Activated CD4-positive, alpha-beta T cell treated with anti-CD3 and anti-CD28 coated beads for 36 hours (primary cell): ENCODE results near the gene SRSF3. TPM values are rescaled to one million over a fixed set of nuclear protein-coding genes. Genes with fewer than 3 reads are reported as not detected.
"Not testable (repeated sequence)": the region's sequence is repeated elsewhere in the genome, so short reads cannot be mapped to it uniquely, and the experiment has no call there.

ENCODE experiments used
- ATAC-seq: fragments of 200-7000 bp; cut with Tn5 transposase; one replicate; pipeline ENCODE4 v1.10.0; 2021; ENCODE audit warnings: mild to moderate bottlenecking, moderate library complexity
- CTCF ChIA-PET: fragments of 350-600 bp; sonication (Branson Sonifier 250); formaldehyde crosslinking; loops from one replicate; lab custom pipeline; 2021; ENCODE audit warnings: antibody characterized with exemption; lab: Charles Lee
- POLR2A ChIA-PET: fragments of 350-600 bp; sonication (Branson Sonifier 250); formaldehyde crosslinking; loops from one replicate; lab custom pipeline; 2021; ENCODE audit warnings: antibody characterized with exemption, inconsistent platforms; lab: Charles Lee
- DNase-seq: peaks from one replicate; pipeline ENCODE4 v3.0.0-alpha.2; 2020
- H3K27ac Mint-ChIP-seq: one replicate; pipeline ENCODE4 v1.8.0; 2021; ENCODE audit warnings: mixed read lengths
- H3K27me3 Mint-ChIP-seq: one replicate; pipeline ENCODE4 v1.8.0; 2021; ENCODE audit warnings: mixed read lengths
- H3K36me3 Mint-ChIP-seq: one replicate; pipeline ENCODE4 v1.8.0; 2021; ENCODE audit warnings: low read depth, mixed read lengths
- H3K4me1 Mint-ChIP-seq: one replicate; pipeline ENCODE4 v1.8.0; 2021; ENCODE audit warnings: mixed read lengths
- H3K4me3 Mint-ChIP-seq: one replicate; pipeline ENCODE4 v1.8.0; 2021; ENCODE audit warnings: mild to moderate bottlenecking, moderate library complexity, mixed read lengths
- H3K9me3 Mint-ChIP-seq: one replicate; pipeline ENCODE4 v1.8.0; 2021; ENCODE audit warnings: low read depth, mixed read lengths
- intact Hi-C, 2 experiments: fragments of 100-400 bp; cut with DNase I in 1 of 2; cut with micrococcal nuclease in 1 of 2; formaldehyde crosslinking; loops; one replicate each; pipeline versions ENCODE4 v1.14.2 to v1.15.1; 2022 to 2024; cut with DNase I, micrococcal nuclease
- total RNA-seq, 2 experiments: library from RNA; stranded (reverse); gene quantifications; one replicate each; pipeline ENCODE4 v1.2.3, GENCODE V29; 2021

Gene SRSF3
- total RNA-seq, 2 experiments from 2014 or later, result 298 to 464 TPM

DNA sequence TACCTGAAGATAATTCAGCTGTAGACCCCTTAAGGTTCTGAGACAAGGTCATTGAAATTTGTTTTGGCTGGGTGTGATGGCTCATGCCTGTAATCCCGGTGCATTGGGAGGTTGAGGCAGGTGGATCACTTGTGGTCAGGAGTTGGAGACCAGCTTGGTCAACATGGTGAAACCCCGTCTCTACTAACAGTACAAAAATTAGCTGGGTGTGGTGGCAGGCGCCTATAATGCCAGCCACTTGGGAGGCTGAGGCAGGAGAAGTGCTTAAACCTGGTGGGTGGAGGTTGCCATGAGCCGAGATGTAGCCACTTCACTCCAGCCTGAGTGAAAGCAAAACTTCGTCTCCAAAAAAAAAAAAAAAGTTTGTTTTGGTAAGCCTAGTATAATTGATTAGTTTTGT is 11.0 kb downstream of the SRSF3 start:
- no peaks in the 10 kb centered on the region for H3K9me3 Mint-ChIP-seq
- peak overlapping the region; percentile 38 for H3K27ac Mint-ChIP-seq
- H3K27me3 Mint-ChIP-seq, result no peaks in the 10 kb centered on the region
- POLR2A ChIA-PET, result interaction anchor here (0.6 kb wide), 1 partner anchor 144 kb away, joined by 3 read pairs; no protein-coding TSS in a partner anchor
- H3K36me3 Mint-ChIP-seq, result peaks cover 91% of the 10 kb centered on the region
- ATAC-seq (no peak), DNase-seq (peak; percentile 24)
- peaks cover 80% of the 10 kb centered on the region for H3K4me1 Mint-ChIP-seq
- CTCF ChIA-PET, result interaction anchor here (2.3 to 2.7 kb wide), 2 partner anchors 10 to 154 kb away, joined by 9 to 11 read pairs; no protein-coding TSS in a partner anchor
- no peak overlapping the region for H3K4me3 Mint-ChIP-seq
- intact Hi-C loops, result no loop called here

DNA sequence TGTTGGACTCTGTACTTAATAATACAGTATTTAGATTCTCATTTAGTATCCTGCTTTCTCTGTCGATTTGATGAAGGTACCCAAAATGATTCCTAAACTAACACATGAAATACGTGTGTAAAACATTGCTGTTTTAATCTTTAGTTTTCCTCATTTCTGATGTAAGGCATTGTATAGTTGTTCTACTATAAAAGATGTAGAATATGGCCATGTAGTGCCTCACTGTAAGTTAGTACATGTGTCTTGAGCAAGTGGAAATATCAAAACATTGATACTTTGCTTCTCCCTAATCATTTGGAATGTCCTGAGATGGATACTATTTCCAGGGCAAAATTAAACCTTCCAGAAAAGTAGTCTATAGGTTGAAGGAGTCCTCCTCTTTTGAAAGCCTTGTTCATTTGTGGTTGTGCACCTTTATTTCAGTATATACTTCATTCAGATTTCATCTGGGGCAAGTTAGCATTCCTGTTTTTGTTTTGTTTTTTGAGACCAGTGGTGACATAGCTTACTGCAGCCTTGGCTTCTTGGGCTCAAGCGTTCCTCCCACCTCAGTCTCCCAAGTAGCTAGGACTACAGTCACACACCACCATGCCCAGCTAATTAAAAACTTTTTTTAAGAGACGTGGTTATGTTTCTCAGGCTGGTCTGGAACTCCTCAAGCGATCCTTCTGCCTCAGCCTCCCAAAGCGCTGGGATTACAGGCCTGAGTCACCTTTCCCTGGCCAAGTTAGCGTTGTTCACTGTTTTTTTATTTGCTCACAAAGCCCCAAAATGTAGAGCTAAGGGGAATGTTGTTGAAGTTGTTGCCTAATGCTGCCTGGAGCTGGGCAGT is 11.6 kb downstream of the SRSF3 start:
- CTCF ChIA-PET, result interaction anchor here (1.0 to 2.7 kb wide), 7 partner anchors 8 to 245 kb away, joined by 3 to 11 read pairs (median 4); partner anchors contain the start of gene RAB44
- POLR2A ChIA-PET, result interaction anchor here (0.6 to 4.2 kb wide), 2 partner anchors 7 to 144 kb away, joined by 3 to 38 read pairs; no protein-coding TSS in a partner anchor
- Mint-ChIP-seq H3K27me3 (no peaks in the 10 kb centered on the region), H3K4me1 (peaks cover 75% of the 10 kb centered on the region), H3K9me3 (no peaks in the 10 kb centered on the region), H3K27ac (peak overlapping the region; percentile 9), H3K36me3 (peaks cover 87% of the 10 kb centered on the region), H3K4me3 (no peak overlapping the region)
- no peak for DNase-seq
- intact Hi-C loops, result no loop called here
- no peak for ATAC-seq

DNA sequence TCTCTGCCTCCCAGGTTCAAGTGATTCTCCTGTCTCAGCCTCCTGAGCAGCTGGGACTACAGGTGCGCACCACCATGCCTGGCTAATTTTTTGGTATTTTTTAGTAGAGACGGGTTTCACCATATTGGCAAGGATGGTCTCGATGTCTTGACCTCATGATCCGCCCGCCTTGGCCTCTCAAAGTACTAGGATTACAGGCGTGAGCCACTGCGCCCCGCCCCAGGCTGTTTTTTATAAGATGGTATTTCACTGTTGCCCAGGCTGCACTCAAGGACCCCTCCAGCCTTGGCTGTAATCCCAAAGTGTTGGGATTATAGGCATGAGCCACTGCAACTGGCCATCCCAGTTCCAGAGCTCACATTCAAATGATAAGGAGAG is 13.1 kb downstream of the SRSF3 start:
- POLR2A ChIA-PET, result interaction anchor here (0.6 to 4.2 kb wide), 5 partner anchors 8 to 562 kb away, joined by 4 to 38 read pairs (median 4); no protein-coding TSS in a partner anchor
- H3K9me3 Mint-ChIP-seq, intact Hi-C loops, H3K27me3 Mint-ChIP-seq, H3K4me3 Mint-ChIP-seq, ATAC-seq, DNase-seq: not testable (repeated sequence)
- H3K4me1 Mint-ChIP-seq, result peaks cover 64% of the 10 kb centered on the region
- H3K36me3 Mint-ChIP-seq, result peaks cover 87% of the 10 kb centered on the region
- peak overlapping the region; percentile 72 for H3K27ac Mint-ChIP-seq
- CTCF ChIA-PET, result interaction anchor here (0.7 to 2.7 kb wide), 6 partner anchors 8 to 244 kb away, joined by 3 to 11 read pairs (median 5); no protein-coding TSS in a partner anchor

DNA sequence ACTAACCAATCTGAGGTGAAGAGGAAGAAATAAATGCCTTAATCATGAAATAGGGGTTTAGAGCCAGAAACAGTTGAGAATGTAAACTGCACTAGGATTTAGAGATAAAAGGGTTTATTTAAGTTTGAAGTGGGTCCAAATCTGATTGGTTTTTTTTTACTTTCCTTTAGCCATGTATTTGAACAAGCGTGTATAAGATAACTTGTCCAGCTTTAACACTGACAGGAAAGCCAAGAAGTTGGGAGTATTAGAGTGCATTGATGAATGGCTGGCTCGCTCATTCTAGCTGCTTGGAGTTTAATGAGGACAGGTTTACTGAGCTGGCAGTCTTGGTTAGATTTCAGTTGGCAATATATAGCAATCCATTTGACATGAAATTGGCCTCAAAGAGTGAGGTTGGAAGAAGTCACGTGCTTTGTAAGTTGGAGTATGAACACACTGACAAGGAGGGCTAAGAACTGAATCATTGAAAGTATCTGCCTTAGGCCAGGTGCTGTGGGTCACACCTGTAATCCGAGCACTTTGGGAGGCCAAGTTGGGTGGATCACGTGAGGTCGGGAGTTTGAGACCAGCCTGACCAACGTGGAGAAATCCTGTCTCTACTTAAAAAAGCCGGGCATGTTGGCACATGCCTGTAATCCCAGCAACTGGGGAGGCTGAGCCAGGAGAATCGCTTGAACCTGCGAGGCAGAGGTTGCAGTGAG is 13.7 kb downstream of the SRSF3 start:
- intact Hi-C loops, result no loop called here
- Mint-ChIP-seq H3K27me3 (no peaks in the 10 kb centered on the region), H3K9me3 (no peaks in the 10 kb centered on the region), H3K4me1 (peaks cover 60% of the 10 kb centered on the region), H3K4me3 (no peak overlapping the region), H3K36me3 (peaks cover 87% of the 10 kb centered on the region), H3K27ac (peak overlapping the region; percentile 72)
- CTCF ChIA-PET, result interaction anchor here (0.7 to 4.2 kb wide), 4 partner anchors 7 to 175 kb away, joined by 3 to 17 read pairs (median 5); no protein-coding TSS in a partner anchor
- POLR2A ChIA-PET, result interaction anchor here (0.6 to 4.2 kb wide), 6 partner anchors 9 to 151 kb away, joined by 4 to 38 read pairs (median 5); no protein-coding TSS in a partner anchor
- no peak for DNase-seq
- no peak for ATAC-seq

DNA sequence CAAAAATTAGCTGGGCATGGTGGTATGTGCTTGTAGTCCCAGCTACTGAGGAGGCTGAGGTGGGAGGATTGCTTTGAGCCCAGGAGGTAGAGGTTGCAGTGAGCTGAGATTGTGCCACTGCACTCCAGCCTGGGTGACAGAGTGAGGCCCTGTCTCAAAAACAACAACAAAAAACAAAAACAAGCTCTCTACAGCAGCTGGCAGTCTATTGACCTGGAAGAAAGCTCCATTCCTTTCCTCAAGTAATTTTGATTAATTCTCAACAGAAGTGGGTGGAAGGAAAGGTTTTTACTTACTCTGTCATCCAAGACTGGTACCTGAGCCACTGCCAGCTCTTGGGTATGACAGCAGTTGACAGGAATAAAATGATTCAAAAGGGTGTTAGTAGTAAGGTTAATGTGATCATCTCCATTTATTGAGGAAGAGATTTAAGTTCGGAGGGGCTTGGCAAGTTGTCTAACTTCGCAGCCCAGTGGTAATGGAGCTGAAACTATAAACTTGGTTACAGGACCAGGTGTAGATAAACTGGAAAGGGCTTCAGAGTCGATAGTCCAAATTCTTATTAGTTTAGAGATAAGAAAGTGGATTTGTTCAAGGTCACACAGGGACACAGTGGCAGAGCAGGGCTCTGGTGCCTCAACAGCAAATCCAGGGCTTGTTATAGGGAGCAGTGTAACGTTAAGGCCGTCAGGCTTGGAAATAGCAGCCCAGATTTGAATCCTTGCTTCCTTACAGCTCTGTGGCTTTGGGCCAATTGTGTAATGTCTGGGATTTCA is 14.8 kb downstream of the SRSF3 start:
- H3K27ac Mint-ChIP-seq, result peak overlapping the region; percentile 72

DNA sequence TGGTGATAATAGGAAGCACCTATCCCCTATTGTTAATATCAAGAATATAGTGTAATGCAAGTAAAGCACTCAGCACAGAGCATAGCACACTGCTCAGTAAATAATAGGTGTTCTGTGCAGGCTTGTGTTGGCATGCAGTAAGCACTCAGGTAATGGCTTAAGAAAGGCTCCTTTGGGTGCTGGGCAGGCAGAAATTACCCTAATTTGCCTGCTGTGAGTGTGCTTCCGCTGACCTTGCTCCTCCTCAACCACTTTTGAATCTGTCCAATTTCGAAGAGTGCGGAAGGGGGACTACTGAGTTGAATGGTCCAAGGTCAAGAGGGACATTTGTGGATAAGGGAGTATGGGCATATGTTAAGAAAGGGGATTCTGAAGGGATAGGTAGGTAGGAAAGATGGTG is 15.4 kb downstream of the SRSF3 start:
- intact Hi-C loops, result no loop called here
- Mint-ChIP-seq H3K4me1 (peaks cover 44% of the 10 kb centered on the region), H3K36me3 (peaks cover 79% of the 10 kb centered on the region), H3K27ac (peak overlapping the region; percentile 71), H3K27me3 (no peaks in the 10 kb centered on the region), H3K9me3 (no peaks in the 10 kb centered on the region), H3K4me3 (no peak overlapping the region)
- ChIA-PET CTCF (interaction anchor here (1.1 to 4.2 kb wide), 3 partner anchors 9 to 115 kb away, joined by 4 to 17 read pairs (median 4); no protein-coding TSS in a partner anchor), POLR2A (interaction anchor here (0.6 to 4.2 kb wide), 11 partner anchors 9 to 526 kb away, joined by 3 to 38 read pairs (median 3); no protein-coding TSS in a partner anchor)
- ATAC-seq (peak; percentile 8), DNase-seq (no peak)

More for the DNA sequence above, 14.8 kb downstream of the SRSF3 start:
- H3K36me3 Mint-ChIP-seq, result peaks cover 85% of the 10 kb centered on the region
- ChIA-PET CTCF (interaction anchor here (0.6 to 4.2 kb wide), 7 partner anchors 8 to 152 kb away, joined by 3 to 17 read pairs (median 4); no protein-coding TSS in a partner anchor), POLR2A (interaction anchor here (0.6 to 4.2 kb wide), 12 partner anchors 10 to 527 kb away, joined by 3 to 38 read pairs (median 4); no protein-coding TSS in a partner anchor)
- DNase-seq (no peak), ATAC-seq (no peak)
- no peak overlapping the region for H3K4me3 Mint-ChIP-seq
- H3K27me3 Mint-ChIP-seq, result no peaks in the 10 kb centered on the region
- intact Hi-C loops, result no loop called here
- H3K9me3 Mint-ChIP-seq, result no peaks in the 10 kb centered on the region
- H3K4me1 Mint-ChIP-seq, result peaks cover 50% of the 10 kb centered on the region

DNA sequence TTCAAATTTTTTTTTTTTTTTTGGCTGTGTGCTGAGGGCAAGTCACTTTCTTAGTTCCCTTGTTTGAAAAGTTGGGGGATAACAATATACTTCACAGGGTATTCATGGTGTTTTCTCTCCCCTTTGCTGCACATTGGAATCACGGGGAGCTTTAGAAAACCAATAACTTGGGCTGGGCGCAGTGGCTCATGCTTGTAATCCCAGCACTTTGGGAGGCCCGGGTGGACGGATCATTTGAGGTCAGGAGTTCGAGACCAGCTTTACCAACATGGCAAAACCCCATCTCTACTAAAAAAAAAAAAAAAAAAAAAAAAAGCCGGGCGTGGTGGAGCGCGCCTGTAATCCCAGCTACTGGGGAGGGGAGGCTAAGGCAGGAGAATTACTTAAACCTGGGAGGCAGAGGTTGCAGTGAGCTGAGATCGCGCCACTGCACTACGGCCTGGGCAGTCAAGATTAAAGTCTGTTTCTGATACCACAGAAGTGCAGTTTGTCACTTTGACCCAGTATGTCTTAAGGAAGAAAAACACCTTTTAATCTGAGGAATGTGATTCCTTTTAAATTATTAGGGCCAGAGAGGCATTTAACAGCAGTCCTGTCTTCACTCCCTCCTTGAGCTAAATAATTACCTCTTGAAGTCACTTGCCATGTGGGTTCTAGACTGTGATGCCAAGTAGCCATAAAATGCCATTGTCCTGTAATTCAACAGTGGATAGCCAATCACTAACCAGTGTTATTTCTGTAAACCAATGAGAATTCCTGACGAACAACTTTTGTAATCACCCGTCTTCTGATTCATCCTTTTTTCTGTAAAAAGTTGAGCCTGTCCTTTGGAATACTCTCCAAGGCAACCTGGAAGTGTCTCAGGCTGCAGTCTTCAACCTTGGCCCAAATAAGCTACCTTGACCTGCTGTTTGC is 16.1 kb downstream of the SRSF3 start:
- Mint-ChIP-seq H3K27ac (peak overlapping the region; percentile 76), H3K36me3 (peaks cover 76% of the 10 kb centered on the region), H3K9me3 (no peaks in the 10 kb centered on the region), H3K4me1 (peaks cover 43% of the 10 kb centered on the region), H3K27me3 (no peaks in the 10 kb centered on the region), H3K4me3 (no peak overlapping the region)
- intact Hi-C loops, result no loop called here
- no peak for ATAC-seq
- DNase-seq, result no peak
- ChIA-PET POLR2A (interaction anchor here (0.5 to 4.2 kb wide), 7 partner anchors 12 to 259 kb away, joined by 3 to 38 read pairs (median 4); no protein-coding TSS in a partner anchor), CTCF (interaction anchor here (0.7 to 4.2 kb wide), 4 partner anchors 9 to 150 kb away, joined by 4 to 17 read pairs (median 4); no protein-coding TSS in a partner anchor)

DNA sequence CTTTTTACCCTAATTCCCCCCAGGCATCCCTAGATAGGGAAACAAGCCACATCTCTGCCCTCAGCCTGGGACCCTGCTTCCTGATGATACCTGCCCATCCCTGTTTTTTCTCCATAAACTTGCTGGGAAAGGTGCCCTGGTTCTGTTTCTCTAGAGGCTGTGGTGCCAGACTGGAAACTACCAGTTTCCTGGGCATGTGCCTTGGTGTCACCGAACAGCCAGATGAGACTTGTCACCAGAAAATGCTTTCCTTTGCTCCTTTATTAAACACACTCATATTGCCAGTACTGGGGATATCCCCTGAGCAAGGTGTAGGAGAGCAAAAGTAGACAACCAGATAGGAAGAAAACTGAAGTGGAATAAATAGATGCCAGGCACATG is 16.8 kb downstream of the SRSF3 start:
- H3K4me1 Mint-ChIP-seq, result peaks cover 37% of the 10 kb centered on the region
- ChIA-PET CTCF (interaction anchor here (0.5 to 4.2 kb wide), 5 partner anchors 10 to 153 kb away, joined by 3 to 17 read pairs (median 4); no protein-coding TSS in a partner anchor), POLR2A (interaction anchor here (0.5 to 1.7 kb wide), 3 partner anchors 10 to 188 kb away, joined by 3 to 4 read pairs (median 4); no protein-coding TSS in a partner anchor)
- DNase-seq (no peak), ATAC-seq (peak; percentile 51)
- H3K9me3 Mint-ChIP-seq, result no peaks in the 10 kb centered on the region
- intact Hi-C loops, result no loop called here
- peaks cover 71% of the 10 kb centered on the region for H3K36me3 Mint-ChIP-seq
- no peaks in the 10 kb centered on the region for H3K27me3 Mint-ChIP-seq
- H3K4me3 Mint-ChIP-seq, result no peak overlapping the region
- peak overlapping the region; percentile 76 for H3K27ac Mint-ChIP-seq

DNA sequence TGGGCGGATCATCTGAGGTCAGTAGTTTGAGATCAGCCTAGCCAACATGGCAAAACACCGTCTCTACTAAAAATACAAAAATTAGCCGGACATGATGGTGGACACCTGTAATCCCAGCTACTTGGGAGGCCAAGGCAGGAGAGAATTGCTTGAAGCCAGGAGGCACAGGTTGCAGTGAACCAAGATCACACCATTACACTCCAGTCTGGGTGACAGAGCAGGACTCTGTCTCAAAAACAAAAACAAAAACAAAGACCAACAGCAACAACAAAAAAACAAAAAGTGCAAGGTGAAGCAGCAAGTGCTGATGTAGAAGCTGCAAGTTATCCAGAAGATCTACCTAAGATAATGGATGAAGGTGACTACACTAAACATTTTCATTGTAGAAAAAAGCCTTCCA is 17.5 kb downstream of the SRSF3 start:
- H3K4me1 Mint-ChIP-seq, result peaks cover 34% of the 10 kb centered on the region
- intact Hi-C loops, H3K27ac Mint-ChIP-seq, H3K27me3 Mint-ChIP-seq, DNase-seq, ATAC-seq, H3K9me3 Mint-ChIP-seq, H3K4me3 Mint-ChIP-seq: not testable (repeated sequence)
- H3K36me3 Mint-ChIP-seq, result peaks cover 67% of the 10 kb centered on the region
- ChIA-PET CTCF (interaction anchor here (0.5 to 4.2 kb wide), 5 partner anchors 8 to 203 kb away, joined by 3 to 17 read pairs (median 3); no protein-coding TSS in a partner anchor), POLR2A (interaction anchor here (1.6 kb wide), 1 partner anchor 11 kb away, joined by 4 read pairs; no protein-coding TSS in a partner anchor)
